Calu3 (cell line): ENCODE results near the gene HBE1. TPM values are rescaled to one million over a fixed set of nuclear protein-coding genes. Genes with fewer than 3 reads are reported as not detected.

Source experiments
- BruUV-seq: library from RNA; stranded (reverse); fragments of 400-500 nt; replicated peaks from 2 replicates; lab custom pipeline; 2021; lab: Mats Ljungman, UMichigan
- CTCF ChIA-PET: fragments of 300-600 bp; sonication (Branson Sonifier 250); formaldehyde crosslinking; loops from one replicate; lab custom pipeline; 2022; ENCODE audit warnings: antibody characterized with exemption; lab: Charles Lee
- DNase-seq: peaks from one replicate; pipeline ENCODE4 v3.0.0; 2022
- H3K27ac Mint-ChIP-seq: one replicate; pipeline ENCODE4 v1.8.0; 2022; ENCODE audit warnings: mixed read lengths; ENCODE audit not compliant: unreplicated experiment
- H3K27me3 Mint-ChIP-seq: one replicate; pipeline ENCODE4 v1.8.0; 2022; ENCODE audit warnings: mixed read lengths; ENCODE audit not compliant: unreplicated experiment
- H3K36me3 Mint-ChIP-seq: one replicate; pipeline ENCODE4 v1.8.0; 2022; ENCODE audit warnings: mild to moderate bottlenecking, moderate library complexity, mixed read lengths; ENCODE audit not compliant: insufficient read depth, unreplicated experiment
- H3K4me1 Mint-ChIP-seq: one replicate; pipeline ENCODE4 v1.8.0; 2022; ENCODE audit warnings: mild to moderate bottlenecking, low read depth, mixed read lengths; ENCODE audit not compliant: unreplicated experiment
- H3K4me3 Mint-ChIP-seq: one replicate; pipeline ENCODE4 v1.8.0; 2022; ENCODE audit warnings: mild to moderate bottlenecking, low read depth, moderate library complexity, mixed read lengths; ENCODE audit not compliant: unreplicated experiment
- H3K9me3 Mint-ChIP-seq: one replicate; pipeline ENCODE4 v1.8.0; 2022; ENCODE audit warnings: low read depth, mixed read lengths; ENCODE audit not compliant: unreplicated experiment
- intact Hi-C: fragments of 100-400 bp; cut with micrococcal nuclease; formaldehyde crosslinking; loops from one replicate; pipeline ENCODE4 v1.10.0; 2022; ENCODE audit not compliant: unreplicated experiment
- total RNA-seq: library from RNA; stranded (reverse); gene quantifications from 2 replicates; pipeline ENCODE4 v1.2.3, GENCODE V29; 2022
- TF ChIP-seq, protein P1 (sequence below): fragments of 200-600 bp; IDR thresholded peaks from one replicate; pipeline ENCODE4 v1.8.0; 2022; ENCODE audit warnings: antibody characterized with exemption; ENCODE audit not compliant: unreplicated experiment

Gene HBE1
- total RNA-seq, 1 experiment from 2014 or later: not detected

DNA sequence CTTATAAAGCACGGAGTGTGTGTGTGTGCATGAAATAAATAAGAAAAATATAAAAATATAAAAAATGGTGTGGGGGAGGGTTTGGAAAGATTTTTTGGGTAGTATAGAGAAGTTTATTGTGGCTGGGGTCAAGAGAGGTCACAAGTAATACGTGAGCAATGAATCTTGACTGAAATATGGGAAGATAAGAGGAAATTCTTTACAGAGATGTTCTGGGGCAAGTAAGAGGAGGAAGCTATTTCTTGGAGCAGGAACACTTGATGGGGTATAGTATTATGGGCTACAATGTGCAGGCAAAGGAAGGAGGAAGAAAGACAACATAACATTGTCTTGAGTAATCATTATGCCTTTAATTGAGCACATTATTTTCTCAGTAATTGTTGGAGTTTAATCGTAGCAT, 37.6 kb downstream of the HBE1 start:
- CTCF ChIA-PET: no interaction called here
- no TSS peak for BruUV-seq
- intact Hi-C loops: no loop called here
- TF ChIP-seq, protein P1, sequence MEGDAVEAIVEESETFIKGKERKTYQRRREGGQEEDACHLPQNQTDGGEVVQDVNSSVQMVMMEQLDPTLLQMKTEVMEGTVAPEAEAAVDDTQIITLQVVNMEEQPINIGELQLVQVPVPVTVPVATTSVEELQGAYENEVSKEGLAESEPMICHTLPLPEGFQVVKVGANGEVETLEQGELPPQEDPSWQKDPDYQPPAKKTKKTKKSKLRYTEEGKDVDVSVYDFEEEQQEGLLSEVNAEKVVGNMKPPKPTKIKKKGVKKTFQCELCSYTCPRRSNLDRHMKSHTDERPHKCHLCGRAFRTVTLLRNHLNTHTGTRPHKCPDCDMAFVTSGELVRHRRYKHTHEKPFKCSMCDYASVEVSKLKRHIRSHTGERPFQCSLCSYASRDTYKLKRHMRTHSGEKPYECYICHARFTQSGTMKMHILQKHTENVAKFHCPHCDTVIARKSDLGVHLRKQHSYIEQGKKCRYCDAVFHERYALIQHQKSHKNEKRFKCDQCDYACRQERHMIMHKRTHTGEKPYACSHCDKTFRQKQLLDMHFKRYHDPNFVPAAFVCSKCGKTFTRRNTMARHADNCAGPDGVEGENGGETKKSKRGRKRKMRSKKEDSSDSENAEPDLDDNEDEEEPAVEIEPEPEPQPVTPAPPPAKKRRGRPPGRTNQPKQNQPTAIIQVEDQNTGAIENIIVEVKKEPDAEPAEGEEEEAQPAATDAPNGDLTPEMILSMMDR: no peak
- Mint-ChIP-seq H3K4me3 (no peak overlapping the region), H3K4me1 (no peaks in the 10 kb centered on the region), H3K36me3 (no peaks in the 10 kb centered on the region), H3K27me3 (no peaks in the 10 kb centered on the region), H3K27ac (no peak overlapping the region), H3K9me3 (no peaks in the 10 kb centered on the region)
- DNase-seq: no peak

DNA sequence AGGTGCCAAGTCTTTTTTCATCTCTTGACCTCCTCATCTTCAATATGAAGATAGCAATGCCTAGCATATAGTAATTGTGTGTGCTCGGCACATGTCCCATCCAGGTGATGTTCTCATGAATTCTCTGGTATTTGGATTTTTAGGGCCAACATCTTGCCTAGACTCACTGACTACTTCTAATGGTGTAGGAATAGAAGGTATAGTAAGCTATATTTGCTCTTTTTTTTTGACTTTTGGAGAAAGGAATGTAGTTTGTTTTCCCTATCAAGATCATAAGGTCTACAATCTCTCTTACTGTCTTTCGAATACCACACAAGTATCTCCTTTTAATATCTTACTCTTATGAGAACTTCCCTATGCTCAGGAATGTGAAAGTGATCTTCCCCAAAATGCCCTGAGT, 38.6 kb downstream of the HBE1 start:
- Mint-ChIP-seq H3K4me1 (no peaks in the 10 kb centered on the region), H3K9me3 (no peaks in the 10 kb centered on the region), H3K36me3 (no peaks in the 10 kb centered on the region), H3K27ac (no peak overlapping the region), H3K4me3 (no peak overlapping the region), H3K27me3 (no peaks in the 10 kb centered on the region)
- BruUV-seq: no TSS peak
- CTCF ChIA-PET: no interaction called here
- TF ChIP-seq, protein P1: no peak
- intact Hi-C loops: no loop called here
- no peak for DNase-seq

DNA sequence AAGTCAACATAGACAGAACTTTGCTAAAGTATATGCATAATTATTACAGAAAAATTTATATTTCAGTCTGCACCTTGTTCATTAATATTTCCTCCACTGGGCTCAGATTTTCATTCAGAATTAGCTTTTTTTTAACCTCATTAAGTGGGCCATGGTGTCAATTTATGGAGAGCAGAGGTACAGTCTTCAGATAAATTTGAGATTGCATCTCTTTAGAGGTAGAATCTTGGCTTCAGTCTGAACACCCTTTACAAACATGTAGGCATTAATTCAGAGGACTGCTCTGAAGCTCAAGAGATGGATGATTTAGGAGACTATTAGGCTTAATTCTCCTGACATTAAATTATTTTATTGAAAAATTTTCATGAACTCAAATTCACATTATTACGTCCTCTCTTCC, 39.5 kb downstream of the HBE1 start:
- no peaks in the 10 kb centered on the region for H3K27me3 Mint-ChIP-seq
- no peaks in the 10 kb centered on the region for H3K9me3 Mint-ChIP-seq
- BruUV-seq: no TSS peak
- CTCF ChIA-PET: no interaction called here
- TF ChIP-seq, protein P1: no peak
- H3K4me3 Mint-ChIP-seq: no peak overlapping the region
- no peak for DNase-seq
- H3K4me1 Mint-ChIP-seq: no peaks in the 10 kb centered on the region
- H3K27ac Mint-ChIP-seq: no peak overlapping the region
- intact Hi-C loops: no loop called here
- no peaks in the 10 kb centered on the region for H3K36me3 Mint-ChIP-seq

DNA sequence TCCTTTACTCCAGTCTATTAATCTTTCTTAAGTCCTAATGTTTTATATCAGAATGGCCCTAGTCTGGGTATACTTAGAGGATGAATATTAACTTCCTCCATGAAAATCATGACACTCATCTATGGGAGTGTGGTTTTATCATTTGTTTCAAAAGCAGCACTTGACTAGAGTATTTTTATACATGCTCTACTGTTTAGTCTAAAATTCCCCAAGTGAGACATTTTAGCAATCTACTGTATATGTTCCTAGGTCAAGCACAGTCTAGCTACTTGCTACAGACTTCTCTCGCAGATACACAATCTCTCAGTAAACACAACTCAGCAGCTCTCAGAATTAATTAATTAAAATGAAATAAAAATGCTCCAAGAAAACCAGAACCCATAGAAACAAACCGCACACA, 39.9 kb downstream of the HBE1 start:
- DNase-seq: no peak
- intact Hi-C loops: no loop called here
- Mint-ChIP-seq H3K9me3 (no peaks in the 10 kb centered on the region), H3K27me3 (no peaks in the 10 kb centered on the region), H3K4me1 (no peaks in the 10 kb centered on the region), H3K27ac (no peak overlapping the region), H3K4me3 (no peak overlapping the region), H3K36me3 (no peaks in the 10 kb centered on the region)
- TF ChIP-seq, protein P1: no peak
- BruUV-seq: no TSS peak
- CTCF ChIA-PET: no interaction called here
